H9 (cell line): Measurements from ENCODE around the gene DIAPH3. TPM values are rescaled to one million over a fixed set of nuclear protein-coding genes. Genes with fewer than 3 reads are reported as not detected.

ENCODE experiments used
- DNase-seq: peaks from one replicate; pipeline ENCODE4 v3.0.0-alpha.2; 2017
- H2AFZ ChIP-seq: one replicate; pipeline ENCODE4 v1.6.1; 2013; ENCODE audit warnings: mild to moderate bottlenecking, low read length, control low read depth, moderate library complexity
- H2AK5ac ChIP-seq: 2 replicates; pipeline ENCODE4 v1.6.1; 2013; ENCODE audit warnings: low read length, control low read depth, mixed read lengths; ENCODE audit not compliant: insufficient read length
- H2BK120ac ChIP-seq: one replicate; pipeline ENCODE4 v1.6.1; 2013; ENCODE audit warnings: low read depth, mild to moderate bottlenecking, low read length, control low read depth, inconsistent platforms; ENCODE audit not compliant: poor library complexity, severe bottlenecking
- H2BK12ac ChIP-seq: 2 replicates; pipeline ENCODE4 v1.6.1; 2013; ENCODE audit warnings: low read length, control low read depth, mixed read lengths, low read depth; ENCODE audit not compliant: insufficient read length
- H2BK15ac ChIP-seq: 2 replicates; pipeline ENCODE4 v1.6.1; 2013; ENCODE audit warnings: low read depth, low read length, control low read depth
- H2BK20ac ChIP-seq: one replicate; pipeline ENCODE4 v1.6.1; 2013; ENCODE audit warnings: low read depth, mild to moderate bottlenecking, low read length, control low read depth, inconsistent platforms; ENCODE audit not compliant: poor library complexity, severe bottlenecking
- H2BK5ac ChIP-seq: 2 replicates; pipeline ENCODE4 v1.6.1; 2013; ENCODE audit warnings: low read length, control low read depth, mixed read lengths; ENCODE audit not compliant: insufficient read length
- H3K14ac ChIP-seq: 2 replicates; pipeline ENCODE4 v1.6.1; 2013; ENCODE audit warnings: low read length, control low read depth; ENCODE audit not compliant: insufficient read depth
- H3K18ac ChIP-seq: 2 replicates; pipeline ENCODE4 v1.6.1; 2013; ENCODE audit warnings: low read depth, mild to moderate bottlenecking, mixed read lengths, low read length, control low read depth; ENCODE audit not compliant: insufficient read length
- H3K23ac ChIP-seq: 2 replicates; pipeline ENCODE4 v1.6.1; 2013; ENCODE audit warnings: low read length, control low read depth, mixed read lengths, low read depth; ENCODE audit not compliant: insufficient read length
- H3K23me2 ChIP-seq: 2 replicates; pipeline ENCODE4 v1.6.1; 2013; ENCODE audit warnings: low read depth, mild to moderate bottlenecking, mixed read lengths, low read length, control low read depth; ENCODE audit not compliant: insufficient read length, poor library complexity, severe bottlenecking
- H3K27ac ChIP-seq: 2 replicates; pipeline ENCODE4 v1.5.1; 2013; ENCODE audit warnings: low read length, control low read depth, mixed read lengths, low read depth; ENCODE audit not compliant: insufficient read length
- H3K27me3 ChIP-seq: 2 replicates; pipeline ENCODE4 v1.6.1; 2013; ENCODE audit warnings: low read length, control low read depth, inconsistent platforms; ENCODE audit not compliant: insufficient read depth
- H3K4ac ChIP-seq: 2 replicates; pipeline ENCODE4 v1.6.1; 2013; ENCODE audit warnings: low read depth, mild to moderate bottlenecking, control low read depth, inconsistent platforms, low read length, moderate library complexity
- H3K4me1 ChIP-seq: 2 replicates; pipeline ENCODE4 v1.6.1; 2013; ENCODE audit warnings: low read length, control low read depth, inconsistent platforms; ENCODE audit not compliant: insufficient read depth
- H3K4me2 ChIP-seq: 2 replicates; pipeline ENCODE4 v1.6.1; 2013; ENCODE audit warnings: low read length, control low read depth, mixed read lengths; ENCODE audit not compliant: insufficient read length, insufficient read depth
- H3K56ac ChIP-seq: 2 replicates; pipeline ENCODE4 v1.6.1; 2013; ENCODE audit warnings: low read depth, mild to moderate bottlenecking, mixed read lengths, low read length, control low read depth; ENCODE audit not compliant: insufficient read length
- H3K79me1 ChIP-seq: 2 replicates; pipeline ENCODE4 v1.6.1; 2013; ENCODE audit warnings: low read depth, mild to moderate bottlenecking, moderate library complexity, low read length, control low read depth, inconsistent platforms; ENCODE audit not compliant: insufficient read depth, poor library complexity, severe bottlenecking
- H3K79me2 ChIP-seq: 2 replicates; pipeline ENCODE4 v1.6.1; 2013; ENCODE audit warnings: low read length, control low read depth, inconsistent platforms; ENCODE audit not compliant: insufficient read depth
- H3K9ac ChIP-seq: 2 replicates; pipeline ENCODE4 v1.6.1; 2013; ENCODE audit warnings: low read length, control low read depth, mixed read lengths; ENCODE audit not compliant: insufficient read length; ENCODE audit errors: extremely low read depth
- H3K9me3 ChIP-seq: one replicate; pipeline ENCODE4 v1.6.1; 2013; ENCODE audit warnings: low read depth, low read length, inconsistent platforms; ENCODE audit not compliant: control insufficient read depth
- H3T11ph ChIP-seq: one replicate; pipeline ENCODE4 v1.6.1; 2013; ENCODE audit warnings: mild to moderate bottlenecking, low read length, control low read depth, inconsistent platforms
- H4K20me1 ChIP-seq: one replicate; pipeline ENCODE4 v1.6.1; 2013; ENCODE audit not compliant: control insufficient read depth, insufficient read length, insufficient read depth
- H4K5ac ChIP-seq: 2 replicates; pipeline ENCODE4 v1.6.1; 2013; ENCODE audit warnings: low read depth, mild to moderate bottlenecking, mixed read lengths, low read length, control low read depth; ENCODE audit not compliant: insufficient read length
- H4K8ac ChIP-seq: replicated peaks from 2 replicates; pipeline ENCODE4 v1.6.1; 2013; ENCODE audit warnings: low read length, control low read depth, mixed read lengths, low read depth; ENCODE audit not compliant: insufficient read length
- H4K91ac ChIP-seq: 2 replicates; pipeline ENCODE4 v1.6.1; 2013; ENCODE audit warnings: low read depth, mild to moderate bottlenecking, moderate library complexity, mixed read lengths, low read length, control low read depth; ENCODE audit not compliant: insufficient read length
- H3K27ac Mint-ChIP-seq, 3 experiments: 2 replicates in 2 of 3; 3 replicates in 1 of 3; pipeline ENCODE4 v1.8.0; 2020 to 2021; ENCODE audit warnings: mixed read lengths in 3 of 3, mild to moderate bottlenecking in 1 of 3, moderate library complexity in 1 of 3
- H3K27me3 Mint-ChIP-seq: 2 replicates; pipeline ENCODE4 v1.8.0; 2021; ENCODE audit warnings: low read depth, mild to moderate bottlenecking, moderate library complexity, mixed read lengths
- H3K36me3 Mint-ChIP-seq, 3 experiments: 2 replicates in 2 of 3; 3 replicates in 1 of 3; pipeline ENCODE4 v1.8.0; 2020 to 2021; ENCODE audit warnings: low read depth in 3 of 3, mixed read lengths in 3 of 3; ENCODE audit not compliant: insufficient read depth in 1 of 3
- H3K4me1 Mint-ChIP-seq, 2 experiments: 2 replicates each; pipeline ENCODE4 v1.8.0; 2020; ENCODE audit warnings: mixed read lengths in 2 of 2
- H3K4me3 Mint-ChIP-seq, 2 experiments: 2 replicates in 1 of 2; 3 replicates in 1 of 2; pipeline ENCODE4 v1.8.0; 2020 to 2021; ENCODE audit warnings: mild to moderate bottlenecking in 2 of 2, mixed read lengths in 2 of 2, moderate library complexity in 1 of 2
- H3K9me3 Mint-ChIP-seq, 2 experiments: 2 replicates in 1 of 2; 3 replicates in 1 of 2; pipeline ENCODE4 v1.8.0; 2020; ENCODE audit warnings: mild to moderate bottlenecking in 2 of 2, mixed read lengths in 2 of 2, moderate library complexity in 1 of 2
- CTCF ChIP-seq: fragments of 200-600 bp; sonication (generic); conservative IDR thresholded peaks from 3 replicates; pipeline ENCODE4 v1.8.0; 2021; ENCODE audit warnings: antibody characterized with exemption, mild to moderate bottlenecking
- WGBS: extraction: QIAGEN DNeasy Blood & Tissue Kit; methylation state at CpG from one replicate; pipeline ENCODE4 v1.1.7; 2013; ENCODE audit warnings: missing lambda C conversion rate, low lambda C conversion rate, mixed read lengths; ENCODE audit not compliant: insufficient read length; ENCODE audit errors: extremely low coverage; 5-methylcytosine and 5-hydroxymethylcytosine counted together
- total RNA-seq: library from RNA; stranded (reverse); gene quantifications from 2 replicates; pipeline ENCODE4 v1.2.1, GENCODE V29; 2021

The DIAPH3 gene
- total RNA-seq, 1 experiment from 2014 or later: 23.1 TPM

DNA sequence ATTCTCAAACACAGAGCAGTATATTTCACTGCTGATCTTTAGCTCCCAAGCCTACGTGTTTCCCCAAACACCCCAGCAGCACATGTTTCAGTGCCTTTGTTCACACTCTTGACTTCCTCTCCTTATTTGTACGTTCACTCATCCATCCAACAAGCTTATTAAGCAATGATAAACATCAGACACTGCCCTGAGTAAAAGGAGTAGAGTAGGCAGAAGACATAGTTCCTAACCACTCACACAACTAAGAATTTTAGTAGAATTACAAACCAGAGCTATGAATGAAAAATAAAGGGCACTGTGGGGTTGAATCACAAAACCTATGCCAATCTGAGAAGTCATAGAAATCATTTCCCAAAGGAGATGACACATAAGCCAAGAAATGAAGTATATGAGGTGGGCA, 213.5 kb downstream of the DIAPH3 start:
- Histone ChIP-seq H3K4me1 (no peaks in the 10 kb centered on the region), H3K14ac (no peak overlapping the region), H4K91ac (no peak overlapping the region), H3K4me2 (no peak overlapping the region), H2BK20ac (no peak overlapping the region), H3K23ac (no peak overlapping the region), H3K23me2 (no peaks in the 10 kb centered on the region), H2BK15ac (no peak overlapping the region), H2BK5ac (no peak overlapping the region), H2BK12ac (no peak overlapping the region), H4K20me1 (no peaks in the 10 kb centered on the region), H3T11ph (no peak overlapping the region), H3K79me2 (no peaks in the 10 kb centered on the region), H3K4ac (no peak overlapping the region), H3K56ac (no peak overlapping the region), H3K9me3 (no peaks in the 10 kb centered on the region), H2AK5ac (no peak overlapping the region), H4K8ac (no peak overlapping the region), H2BK120ac (no peak overlapping the region), H4K5ac (no peak overlapping the region), H3K27me3 (no peaks in the 10 kb centered on the region), H3K9ac (no peak overlapping the region), H2AFZ (no peak overlapping the region), H3K79me1 (no peaks in the 10 kb centered on the region), H3K27ac (no peak overlapping the region), H3K18ac (no peak overlapping the region)
- peak overlapping the region in 2 of 3 experiments; percentile 1 to 2; a peak in 2 of 7 replicates for H3K27ac Mint-ChIP-seq
- H3K9me3 Mint-ChIP-seq: no peaks in the 10 kb centered on the region
- H3K4me3 Mint-ChIP-seq: no peak overlapping the region
- WGBS: no CpG with 5 or more reads among the region's 2 CpGs
- no peak for DNase-seq
- TF ChIP-seq CTCF: no peak
- H3K27me3 Mint-ChIP-seq: no peaks in the 10 kb centered on the region
- H3K36me3 Mint-ChIP-seq: peaks cover 0 to under 1% (median 0%) of the 10 kb centered on the region in 3 experiments; a peak in 1 of 7 replicates
- peaks cover 2 to 5% of the 10 kb centered on the region in 2 experiments for H3K4me1 Mint-ChIP-seq
